HepG2 (cell line): ENCODE results near the gene ADGRD1. TPM values are rescaled to one million over a fixed set of nuclear protein-coding genes. Genes with fewer than 3 reads are reported as not detected.

Source experiments
- ATAC-seq: fragments of 200-7000 bp; cut with Tn5 transposase; 3 replicates; pipeline ENCODE4 v1.9.1; 2020; ENCODE audit warnings: mild to moderate bottlenecking, moderate library complexity
- BruUV-seq: library from RNA; stranded (reverse); fragments of 400-500 nt; replicated peaks from 2 replicates; lab custom pipeline; 2021; lab: Mats Ljungman, UMichigan
- CTCF ChIA-PET: fragments of 300-600 bp; formaldehyde crosslinking; extraction: SDS; loops from one replicate; lab custom pipeline; 2021; ENCODE audit warnings: low total read pairs, inconsistent platforms, low intra/inter-chr PET ratio; lab: Yijun Ruan, JAX
- POLR2A ChIA-PET: fragments of 350-600 bp; sonication (Branson Sonifier 250); formaldehyde crosslinking; loops from one replicate; lab custom pipeline; 2020; ENCODE audit warnings: antibody characterized with exemption, inconsistent platforms; lab: Yijun Ruan, JAX
- DNase-seq: peaks from one replicate; pipeline ENCODE4 v3.0.0-alpha.2; 2015; ENCODE audit warnings: low spot score
- FAIRE-seq: peaks from 3 replicates; lab custom pipeline; 2011; peaks lifted over from hg19 to GRCh38; lab: Jason Lieb, UNC
- H2AFZ ChIP-seq: one replicate; pipeline ENCODE4 v1.6.1; 2011; ENCODE audit warnings: low read length, inconsistent platforms
- H3K27ac ChIP-seq: fragments of 300-600 bp; 3 replicates; pipeline ENCODE4 v1.8.0; 2011; ENCODE audit warnings: mixed run types, mild to moderate bottlenecking, mixed read lengths, low read length, inconsistent platforms; ENCODE audit not compliant: insufficient read depth; ENCODE audit errors: extremely low read length
- H3K27me3 ChIP-seq, 2 experiments: fragments of 200-600 bp in 1 of 2; 2 replicates in 1 of 2; 3 replicates in 1 of 2; pipeline versions ENCODE4 v1.6.0 to v1.8.0; 2011; ENCODE audit warnings: low read length in 2 of 2, mild to moderate bottlenecking in 2 of 2, moderate library complexity in 2 of 2, inconsistent platforms in 1 of 2; ENCODE audit not compliant: insufficient read depth in 2 of 2, control insufficient read depth in 1 of 2
- H3K36me3 ChIP-seq, 2 experiments: fragments of 200-600 bp in 1 of 2; replicated peaks in 1 of 2; 2 replicates in 1 of 2; 3 replicates in 1 of 2; pipeline versions ENCODE4 v1.5.1 to v1.8.0; 2011; ENCODE audit warnings: low read length in 2 of 2, inconsistent platforms in 1 of 2; ENCODE audit not compliant: insufficient read depth in 2 of 2, control insufficient read depth in 1 of 2
- H3K4me1 ChIP-seq: 2 replicates; pipeline ENCODE4 v1.5.1; 2012; ENCODE audit warnings: low read length, inconsistent platforms; ENCODE audit not compliant: insufficient read depth
- H3K4me2 ChIP-seq: 2 replicates; pipeline ENCODE4 v1.6.0; 2011; ENCODE audit warnings: low read depth, low read length, inconsistent platforms
- H3K4me3 ChIP-seq, 3 experiments: fragments of 200-600 bp in 1 of 3; sonication (generic), shearing (Covaris generic) in 1 of 3; replicated peaks in 1 of 3; 2 replicates each; pipeline ENCODE4 v1.5.1; 2011 to 2016; ENCODE audit warnings: low read length in 3 of 3, inconsistent platforms in 2 of 3, low read depth in 2 of 3, mild to moderate bottlenecking in 2 of 3, control low read depth in 1 of 3, mixed read lengths in 1 of 3; ENCODE audit not compliant: insufficient read depth in 1 of 3
- H3K79me2 ChIP-seq: one replicate; pipeline ENCODE4 v1.6.1; 2011; ENCODE audit warnings: low read length, inconsistent platforms; ENCODE audit not compliant: insufficient read depth
- H3K9ac ChIP-seq: 2 replicates; pipeline ENCODE4 v1.6.0; 2011; ENCODE audit warnings: mild to moderate bottlenecking, low read depth, low read length, inconsistent platforms; ENCODE audit not compliant: insufficient read depth
- H3K9me3 ChIP-seq: 2 replicates; pipeline ENCODE4 v1.5.1; 2012; ENCODE audit warnings: mild to moderate bottlenecking, low read length
- H4K20me1 ChIP-seq: 2 replicates; pipeline ENCODE4 v1.6.0; 2011; ENCODE audit warnings: inconsistent platforms, mild to moderate bottlenecking, low read length, moderate library complexity; ENCODE audit not compliant: insufficient read depth
- GABPB1 ChIP-seq: IDR thresholded peaks from 2 replicates; pipeline ENCODE4 v1.6.1; 2016; ENCODE audit warnings: mild to moderate bottlenecking, missing genetic modification reagents, moderate library complexity, missing compliant biosample characterization
- IKZF5 ChIP-seq: IDR thresholded peaks from 2 replicates; pipeline ENCODE4 v1.6.1; 2018; ENCODE audit warnings: missing genetic modification reagents, mild to moderate bottlenecking, missing compliant biosample characterization
- MAF1 ChIP-seq: sonication (generic); formaldehyde crosslinking; IDR thresholded peaks from 2 replicates; pipeline ENCODE4 v1.5.0; 2020; ENCODE audit warnings: missing genetic modification reagents, borderline replicate concordance
- MLX ChIP-seq: IDR thresholded peaks from 2 replicates; pipeline ENCODE4 v1.6.1; 2016
- ZBTB2 ChIP-seq: sonication (generic); formaldehyde crosslinking; IDR thresholded peaks from 2 replicates; pipeline ENCODE4 v1.8.0; 2022; ENCODE audit warnings: low read depth, missing genetic modification reagents
- ZFYVE20 ChIP-seq: sonication (generic); formaldehyde crosslinking; IDR thresholded peaks from 2 replicates; pipeline ENCODE4 v1.8.0; 2023; ENCODE audit warnings: low read depth, mild to moderate bottlenecking, moderate library complexity, missing genetic modification reagents, borderline replicate concordance
- ZIK1 ChIP-seq: sonication (generic); formaldehyde crosslinking; IDR thresholded peaks from 2 replicates; pipeline ENCODE4 v1.5.0; 2020; ENCODE audit warnings: mild to moderate bottlenecking, low read depth, missing genetic modification reagents, borderline replicate concordance
- ZNF235 ChIP-seq: sonication (generic); formaldehyde crosslinking; IDR thresholded peaks from 2 replicates; pipeline ENCODE4 v1.8.1; 2023; ENCODE audit warnings: mild to moderate bottlenecking, missing genetic modification reagents, borderline replicate concordance
- ZNF777 ChIP-seq: sonication (generic); formaldehyde crosslinking; IDR thresholded peaks from 2 replicates; pipeline ENCODE4 v1.4.0; 2020; ENCODE audit warnings: missing genetic modification reagents
- ZSCAN31 ChIP-seq: sonication (generic); formaldehyde crosslinking; IDR thresholded peaks from 2 replicates; pipeline ENCODE4 v1.5.0; 2020; ENCODE audit warnings: low read depth, mild to moderate bottlenecking, missing genetic modification reagents
- WGBS: methylation state at CpG from one replicate; pipeline ENCODE4 v1.1.6; 2017; ENCODE audit warnings: low lambda C conversion rate; 5-methylcytosine and 5-hydroxymethylcytosine counted together
- in situ Hi-C: cut with HindIII; loops from 2 replicates; pipeline ENCODE4 v1.10.0; 2017; ENCODE audit warnings: low pct_unique_long_range_greater_than_20kb; ENCODE audit not compliant: extremely low pct_ligation_motif_present
- intact Hi-C: fragments of 100-400 bp; cut with micrococcal nuclease; formaldehyde crosslinking; loops from one replicate; pipeline ENCODE4 v1.10.0; 2022; ENCODE audit not compliant: unreplicated experiment
- polyA plus RNA-seq, 8 experiments: library from polyadenylated mRNA; depleted of rRNA in 3 of 8; stranded (reverse) in 7 of 8; unstranded in 1 of 8; fragments of >200 nt; fragmentation: Illumina TruSeq in 4 of 8; extraction: Trizol in 4 of 8; gene quantifications; 2 replicates each; pipeline versions ENCODE4 v1.2.1 to v1.2.3, GENCODE V29; 2011 to 2016; ENCODE audit warnings: low read depth in 4 of 8, missing spikeins in 1 of 8, mixed read lengths in 1 of 8; ENCODE audit not compliant: insufficient read depth in 1 of 8
- total RNA-seq, 5 experiments: library from RNA; depleted of rRNA; stranded (reverse); fragments of >200 nt; fragmentation: Illumina TruSeq; extraction: Trizol; gene quantifications; 2 replicates each; pipeline ENCODE4 v1.2.3, GENCODE V29; 2016; ENCODE audit warnings: low read depth in 1 of 5

ADGRD1 gene
- total and polyA plus RNA-seq, 2 of the 13 experiments (the other 11 are each of a cell fraction or from before 2014, with no cell fraction given): 0.46 to 12.4 TPM

- DNase-seq: no peak
- H4K20me1 ChIP-seq: no peaks in the 10 kb centered on the region
- H3K27me3 ChIP-seq: no peaks in the 10 kb centered on the region
- TF ChIP-seq MLX (no peak), ZIK1 (CRISPR knock-in tag) (no peak), ZSCAN31 (CRISPR knock-in tag) (no peak), GABPB1 (CRISPR knock-in tag) (no peak), ZNF777 (CRISPR knock-in tag) (no peak), ZBTB2 (no peak), ZFYVE20 (CRISPR knock-in tag) (no peak), IKZF5 (CRISPR knock-in tag) (no peak), ZNF235 (CRISPR knock-in tag) (no peak), MAF1 (CRISPR knock-in tag) (no peak)
- POLR2A ChIA-PET: no interaction called here
- H3K4me3 ChIP-seq: no peak overlapping the region
- FAIRE-seq: no peak
- H3K9me3 ChIP-seq: no peaks in the 10 kb centered on the region
- intact Hi-C loops: no loop called here
- 66% methylated on average over 8 of the region's 8 CpGs for WGBS
- ATAC-seq: no peak
- no peak overlapping the region for H3K4me2 ChIP-seq
- no peaks in the 10 kb centered on the region for H3K79me2 ChIP-seq
- H3K4me1 ChIP-seq: no peaks in the 10 kb centered on the region
- no peak overlapping the region for H3K9ac ChIP-seq
- CTCF ChIA-PET: no interaction called here
- H3K27ac ChIP-seq: no peak overlapping the region
- H2AFZ ChIP-seq: no peak overlapping the region
- in situ Hi-C loops: no loop called here
- no TSS peak for BruUV-seq
- no peaks in the 10 kb centered on the region for H3K36me3 ChIP-seq
Observed at GRCh38 chr12:131141514-131141913, 187.8 kb downstream of the ADGRD1 start.
